Measurements from ENCODE around the gene ASB11.
A peak's percentile ranks its signal among the peaks of the same experiment; 100 is the strongest.
"Not testable (repeated sequence)": the region's sequence is repeated elsewhere in the genome, so short reads cannot be mapped to it uniquely, and the experiment has no call there.

The ASB11 gene

DNA sequence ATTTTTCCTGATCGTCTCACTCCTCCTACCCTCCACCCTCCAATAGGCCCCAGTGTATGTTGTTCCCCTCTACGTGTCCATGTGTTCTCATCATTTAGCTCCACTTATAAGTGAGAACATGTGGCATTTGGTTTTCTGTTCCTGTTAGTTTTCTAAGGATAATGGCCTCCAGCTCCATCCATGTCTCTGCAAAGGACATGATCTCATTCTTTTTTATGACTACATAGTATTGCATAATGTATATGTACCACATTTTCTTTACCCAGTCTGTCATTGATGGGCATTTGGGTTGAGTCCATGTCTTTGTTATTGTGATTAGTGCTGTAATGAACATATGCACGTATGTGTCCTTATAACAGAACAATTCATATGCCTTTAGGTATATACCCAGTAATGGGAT, 9.5 kb downstream of the ASB11 start:
- not testable (repeated sequence) for DNase-seq (ENCODE audit: low spot score)

DNA sequence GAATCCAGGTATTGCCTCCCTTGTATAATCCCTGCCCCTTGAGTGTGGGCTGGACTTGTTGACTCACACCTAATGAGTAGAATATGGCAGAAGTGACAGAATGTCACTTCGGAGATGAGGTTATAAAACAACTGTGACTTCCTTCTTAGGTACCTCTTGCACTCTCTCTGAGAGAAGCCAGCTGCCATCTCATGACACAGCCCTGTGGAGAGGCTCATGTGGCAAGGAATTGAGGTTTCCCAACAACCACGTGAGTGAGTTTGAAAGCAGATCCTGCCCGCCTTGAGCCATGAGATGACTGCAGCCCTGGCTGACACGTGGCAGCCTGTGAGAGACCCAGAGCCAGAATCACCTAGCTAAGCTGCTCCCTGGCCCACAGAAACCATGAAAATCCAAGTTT, 13.5 kb downstream of the ASB11 start:
- DNase-seq (ENCODE audit: low spot score) = no peak

DNA sequence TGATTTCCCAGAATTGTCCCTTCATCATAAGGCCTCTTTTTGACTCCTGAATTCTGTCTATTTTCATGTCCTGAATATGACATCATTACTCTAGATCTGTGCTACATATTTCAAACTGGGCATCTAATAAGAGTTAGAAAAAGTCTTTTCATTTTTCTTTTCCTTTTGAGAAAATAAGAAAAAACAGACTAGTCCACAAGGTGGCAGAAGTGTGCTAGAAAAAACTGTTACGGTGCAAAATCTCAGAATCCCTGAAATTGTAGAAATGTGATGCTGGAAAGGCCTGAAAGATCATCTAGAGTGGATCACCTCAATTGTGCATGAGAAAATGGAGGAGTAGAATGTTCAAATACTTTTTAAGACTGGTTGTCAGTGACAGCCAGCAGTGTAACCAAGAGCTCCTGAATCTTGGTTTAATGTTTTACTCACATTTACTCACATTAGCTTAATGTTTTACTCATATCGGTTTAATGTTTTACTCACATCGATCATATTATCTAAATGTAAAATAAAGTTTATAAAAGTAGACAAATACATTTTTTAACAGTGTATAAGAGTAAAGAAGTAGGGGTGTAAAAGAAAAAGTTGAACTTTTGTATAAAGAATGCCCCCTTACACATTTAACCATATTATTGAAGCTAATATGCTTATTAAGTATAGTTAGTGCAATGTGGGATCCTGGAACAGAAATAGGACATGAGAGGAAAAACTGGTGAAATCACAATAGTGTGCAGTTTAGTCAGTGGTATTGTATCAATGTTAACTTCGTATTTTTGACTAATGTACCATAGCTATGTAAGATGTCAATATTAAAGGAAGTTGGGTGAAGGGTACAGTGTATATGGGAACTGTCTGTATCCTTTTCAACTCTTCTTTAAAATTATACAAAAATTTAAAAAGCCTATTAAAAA, 15.2 kb downstream of the ASB11 start:
- DNase-seq (ENCODE audit: low spot score) = peak; percentile 7

DNA sequence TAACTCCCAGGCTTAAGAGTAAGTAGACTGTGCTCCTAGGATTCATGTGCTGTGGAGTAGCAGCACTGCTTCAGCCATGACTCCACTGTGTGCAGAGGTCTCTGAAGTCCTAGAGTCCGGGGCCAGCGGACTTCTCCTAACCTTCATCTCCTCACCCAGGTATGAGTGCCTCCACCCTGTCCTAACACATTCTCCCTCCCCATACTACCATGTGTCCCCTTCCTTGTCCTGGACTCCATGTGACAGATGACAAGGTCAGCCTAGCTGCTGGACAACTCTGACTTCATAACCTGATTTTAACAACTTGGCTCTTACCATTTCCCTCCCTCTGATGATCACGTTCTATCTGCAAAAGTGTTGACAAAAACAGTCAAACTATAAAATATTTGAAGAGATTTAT, 16.7 kb downstream of the ASB11 start:
- DNase-seq (ENCODE audit: low spot score) = no peak

DNA sequence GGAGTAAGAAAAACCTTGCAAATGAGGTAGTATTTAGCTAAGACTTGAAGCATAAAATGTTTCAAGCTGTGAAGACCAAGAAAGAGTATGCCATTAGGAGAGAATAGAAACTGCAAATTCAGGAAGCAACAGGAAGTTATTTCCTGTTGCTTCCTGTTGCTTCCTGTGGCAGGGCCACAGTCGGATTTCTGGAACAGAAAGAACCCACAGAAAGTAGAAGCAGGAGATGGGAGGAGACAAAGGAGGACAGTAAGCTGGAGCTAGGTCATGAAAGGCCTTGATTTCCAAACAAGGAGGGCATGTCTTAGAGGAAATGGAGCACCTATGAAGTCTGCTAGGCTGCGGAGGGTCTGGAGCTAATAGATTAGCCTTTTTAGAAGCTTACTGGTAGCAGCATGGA, 17.2 kb downstream of the ASB11 start:
- DNase-seq (ENCODE audit: low spot score) = no peak

DNA sequence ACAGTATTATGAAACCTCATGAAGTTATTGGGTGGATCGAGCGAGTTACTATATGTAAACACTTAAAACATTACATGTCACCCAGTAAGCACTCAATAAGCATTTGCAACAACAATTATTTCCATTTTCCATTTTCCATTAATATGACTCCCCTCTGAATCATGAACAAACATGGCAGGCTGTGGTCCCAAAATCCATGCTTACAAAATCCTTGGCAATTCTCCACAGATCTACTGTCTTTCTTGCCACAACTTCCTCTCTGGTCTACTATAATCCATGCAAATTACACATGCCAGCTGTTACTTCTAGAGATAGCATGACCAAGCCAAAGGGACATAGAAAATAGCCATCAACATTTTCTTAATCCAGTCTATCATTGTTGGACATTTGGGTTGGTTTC, 22.0 kb downstream of the ASB11 start:
- no peak for DNase-seq (ENCODE audit: low spot score)

DNA sequence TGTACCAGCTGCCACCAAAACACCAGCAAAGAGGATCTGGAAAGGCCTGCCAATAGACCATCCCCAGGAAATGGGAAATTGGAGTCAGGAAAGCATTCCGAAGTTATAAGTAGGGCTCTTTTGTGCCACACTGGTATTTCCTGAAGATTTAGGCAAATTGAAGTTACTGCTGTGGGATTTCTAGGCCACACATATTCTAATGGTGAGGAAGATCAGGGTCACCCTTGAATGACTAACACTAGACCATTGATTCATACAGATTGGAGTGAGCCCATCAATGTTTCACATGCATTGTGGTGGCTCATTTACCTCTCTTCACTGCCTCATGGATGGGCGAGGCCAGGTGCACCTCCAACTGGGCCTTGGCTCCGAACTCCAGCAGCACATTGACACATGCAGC, 22.6 kb downstream of the ASB11 start:
- no peak for DNase-seq (ENCODE audit: low spot score)

DNA sequence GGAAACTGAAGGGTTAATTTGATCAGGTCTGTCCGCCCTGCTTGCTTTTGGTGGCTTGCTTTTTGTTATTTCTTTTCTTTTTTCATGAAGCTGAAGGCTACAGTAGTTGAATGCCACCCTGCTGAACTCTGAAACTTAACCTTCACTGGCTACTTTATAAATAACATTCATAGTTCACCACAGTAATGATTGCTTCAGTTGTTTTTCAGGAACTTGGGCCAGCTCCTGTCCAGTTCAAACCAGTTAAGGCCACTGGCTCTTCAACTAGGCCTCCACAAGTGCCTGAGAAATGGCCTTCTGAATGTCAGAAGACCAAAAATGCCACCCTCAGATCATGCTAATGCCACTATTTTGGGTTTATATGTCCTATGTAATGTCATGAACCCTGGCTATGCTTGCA, 37.8 kb downstream of the ASB11 start:
- no peak for DNase-seq (ENCODE audit: low spot score)

DNA sequence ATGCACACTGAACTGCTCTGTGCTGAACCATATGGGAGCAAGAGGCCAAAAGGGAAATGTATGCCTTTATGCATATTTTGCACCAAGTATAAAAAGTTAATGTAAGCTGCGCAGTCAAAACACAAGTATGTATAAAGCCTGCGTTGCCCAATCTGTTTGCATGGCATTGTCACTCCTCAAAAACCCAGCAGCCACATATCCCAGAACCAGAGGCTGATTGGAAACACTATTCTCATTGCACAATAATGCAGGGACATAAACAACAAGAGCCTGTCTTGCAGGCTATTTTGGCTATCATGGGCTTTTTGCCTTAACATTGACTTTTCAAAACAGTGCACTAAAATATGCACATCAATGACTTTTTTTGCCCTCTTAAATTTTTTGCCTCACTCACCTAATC, 40.5 kb downstream of the ASB11 start:
- no peak for DNase-seq (ENCODE audit: low spot score)

DNA sequence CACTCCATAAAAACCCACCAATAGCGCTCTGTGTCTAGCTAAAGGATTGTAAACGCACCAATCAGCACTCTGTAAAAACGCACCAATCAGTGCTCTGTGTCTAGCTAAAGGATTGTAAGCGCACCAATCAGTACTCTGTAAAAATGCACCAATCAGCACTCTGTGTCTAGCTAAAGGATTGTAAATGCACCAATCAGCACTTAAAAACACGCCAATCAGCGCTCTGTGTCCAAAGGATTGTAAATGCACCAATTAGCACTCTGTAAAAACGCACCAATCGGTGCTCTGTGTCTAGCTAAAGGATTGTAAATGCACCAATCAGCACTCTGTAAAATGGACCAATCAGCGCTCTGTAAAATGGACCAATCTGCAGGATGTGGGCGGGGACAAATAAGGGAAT, 42.2 kb downstream of the ASB11 start:
- not testable (repeated sequence) for DNase-seq (ENCODE audit: low spot score)

DNA sequence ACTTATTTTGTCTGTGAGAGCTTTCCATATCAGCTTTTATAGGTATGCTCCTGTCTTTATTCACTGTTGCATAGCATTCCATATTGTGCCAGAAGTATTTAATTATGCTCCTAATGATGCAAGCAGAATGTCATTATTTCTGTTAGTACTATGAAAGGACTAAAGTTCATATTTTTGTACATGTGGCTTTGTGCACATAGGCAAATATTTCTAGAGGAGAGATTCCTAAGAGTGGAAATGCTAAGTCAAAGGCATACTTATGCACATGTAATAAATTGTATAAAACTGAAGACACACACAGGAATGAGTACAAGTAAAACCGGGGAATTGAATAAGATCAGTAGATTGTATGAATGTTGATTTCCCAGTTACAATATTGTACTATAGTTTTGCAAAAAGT, 43.7 kb downstream of the ASB11 start:
- DNase-seq (ENCODE audit: low spot score) = no peak

DNA sequence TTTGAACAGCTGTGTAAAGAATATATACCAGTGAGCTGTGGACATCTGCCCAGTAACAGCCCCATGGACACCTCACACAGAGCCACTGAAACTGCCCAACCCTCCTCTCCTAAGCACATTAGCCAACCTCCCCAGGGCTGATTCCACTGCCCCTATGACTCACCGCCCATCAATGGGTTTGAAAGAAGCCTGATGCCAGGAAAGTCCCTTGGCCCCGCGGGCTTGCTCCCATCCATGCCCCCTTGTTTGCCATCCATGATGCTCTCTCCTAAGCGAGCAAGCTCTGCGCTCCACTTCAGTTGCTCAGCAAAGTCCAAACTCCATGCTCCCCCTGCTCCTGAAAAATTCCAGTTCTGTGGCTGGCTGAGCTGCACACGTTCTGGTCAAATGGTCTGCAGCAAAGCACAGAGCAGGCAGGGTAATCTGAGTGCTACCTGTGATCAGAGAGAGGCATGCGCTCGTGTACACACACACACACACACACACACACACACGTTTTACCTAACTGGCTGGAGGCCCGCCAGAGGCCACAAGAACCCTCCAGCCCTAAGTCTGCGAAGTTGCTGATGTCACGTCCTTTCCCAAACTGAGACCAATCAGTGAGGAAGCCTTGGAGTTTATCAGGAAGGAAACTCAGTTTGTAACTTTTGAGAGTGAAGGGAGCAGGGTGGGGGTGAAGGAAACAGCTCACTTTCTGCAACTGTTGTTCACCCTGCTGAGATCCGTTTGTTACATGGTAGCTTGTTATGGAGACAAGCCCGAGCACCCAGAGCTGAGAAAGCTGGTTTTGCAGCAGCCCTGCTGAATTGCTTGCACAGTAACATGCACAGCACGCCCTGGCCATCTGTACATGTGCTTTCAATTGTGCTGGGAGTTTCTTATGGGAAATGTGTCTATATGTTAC, 45.6 kb downstream of the ASB11 start, which contains the start of gene ASB9:
TSS of gene ASB9 (minus strand) at position 466 of the 904 bp plus-strand sequence. CDS start at position 257, 209 bp downstream.
- peak; percentile 78 for DNase-seq (ENCODE audit: low spot score)

DNA sequence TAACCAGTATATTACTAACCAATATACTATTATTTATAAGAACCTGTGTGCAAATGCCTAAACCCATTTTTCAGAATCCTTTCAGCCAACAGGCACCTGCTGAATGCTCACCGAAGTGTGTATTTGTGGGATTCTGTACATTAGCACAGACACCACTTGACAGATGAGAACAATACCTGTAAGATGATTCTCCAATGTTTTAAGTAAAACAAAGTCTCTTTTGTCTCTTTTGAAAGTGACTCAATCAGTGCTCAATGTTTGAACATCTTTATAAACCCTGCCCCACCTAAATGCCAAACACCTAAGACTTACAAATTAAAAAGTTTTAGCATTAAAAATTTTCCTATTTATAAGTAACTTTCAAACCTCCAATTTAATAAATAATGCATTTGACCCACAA, 46.3 kb downstream of the ASB11 start:
- peak; percentile 26 for DNase-seq (ENCODE audit: low spot score)

DNA sequence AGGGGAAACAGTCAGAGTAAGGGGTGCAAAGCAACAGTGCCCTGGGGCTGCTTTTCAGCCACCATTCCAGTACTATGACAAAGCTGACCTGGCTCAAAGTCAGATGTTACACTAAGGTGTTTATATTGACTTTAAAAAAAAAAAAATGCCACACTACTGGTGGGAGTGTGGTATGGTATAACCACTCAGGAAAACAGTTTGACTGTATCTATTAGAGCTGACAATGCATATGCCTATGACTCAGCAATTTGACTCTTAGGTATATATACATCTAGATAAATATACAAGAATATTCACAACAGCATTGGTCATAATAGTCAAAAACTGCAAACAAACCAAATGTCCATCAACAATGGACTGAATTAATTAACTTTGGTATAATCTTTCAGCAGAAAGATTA, 60.6 kb downstream of the ASB11 start:
- DNase-seq (ENCODE audit: low spot score) = no peak

DNA sequence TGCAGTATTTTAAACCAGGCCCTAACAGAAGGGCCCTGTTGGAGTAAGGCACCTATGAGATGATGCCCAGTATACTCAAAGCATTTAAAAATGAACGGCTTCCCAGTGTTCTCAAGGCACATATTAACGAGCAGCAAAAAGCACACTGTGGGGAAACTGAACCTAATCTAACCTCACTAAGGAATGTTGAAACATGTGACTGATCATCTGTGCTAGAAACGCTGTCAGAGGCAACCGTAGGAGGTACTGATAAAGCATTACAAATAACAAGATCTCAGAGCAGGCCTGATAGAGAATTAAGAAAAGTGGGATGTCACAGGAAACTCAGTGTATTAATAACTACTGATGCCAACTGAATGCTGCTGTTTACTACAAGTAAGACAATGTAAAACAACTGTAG, 69.5 kb downstream of the ASB11 start:
- DNase-seq (ENCODE audit: low spot score) = no peak

DNA sequence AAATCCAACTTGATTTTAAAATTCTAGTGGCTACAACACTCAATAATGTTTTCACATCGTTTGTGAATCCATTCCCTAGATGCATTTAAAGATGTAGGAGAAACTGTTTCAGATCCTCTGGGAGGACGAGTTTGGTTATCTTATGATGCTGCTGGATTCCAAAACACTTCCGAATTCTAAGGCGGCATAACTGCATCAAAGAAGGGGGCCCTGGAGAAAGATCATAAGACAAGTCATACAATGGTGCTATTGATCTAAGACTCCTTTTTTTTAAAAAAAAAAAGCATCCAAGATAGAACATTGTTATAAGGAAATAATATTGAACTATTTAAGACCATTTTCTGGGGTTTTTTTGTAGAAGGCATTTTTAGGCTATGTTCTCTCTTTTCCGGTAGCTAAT, 71.0 kb downstream of the ASB11 start:
- no peak for DNase-seq (ENCODE audit: low spot score)

DNA sequence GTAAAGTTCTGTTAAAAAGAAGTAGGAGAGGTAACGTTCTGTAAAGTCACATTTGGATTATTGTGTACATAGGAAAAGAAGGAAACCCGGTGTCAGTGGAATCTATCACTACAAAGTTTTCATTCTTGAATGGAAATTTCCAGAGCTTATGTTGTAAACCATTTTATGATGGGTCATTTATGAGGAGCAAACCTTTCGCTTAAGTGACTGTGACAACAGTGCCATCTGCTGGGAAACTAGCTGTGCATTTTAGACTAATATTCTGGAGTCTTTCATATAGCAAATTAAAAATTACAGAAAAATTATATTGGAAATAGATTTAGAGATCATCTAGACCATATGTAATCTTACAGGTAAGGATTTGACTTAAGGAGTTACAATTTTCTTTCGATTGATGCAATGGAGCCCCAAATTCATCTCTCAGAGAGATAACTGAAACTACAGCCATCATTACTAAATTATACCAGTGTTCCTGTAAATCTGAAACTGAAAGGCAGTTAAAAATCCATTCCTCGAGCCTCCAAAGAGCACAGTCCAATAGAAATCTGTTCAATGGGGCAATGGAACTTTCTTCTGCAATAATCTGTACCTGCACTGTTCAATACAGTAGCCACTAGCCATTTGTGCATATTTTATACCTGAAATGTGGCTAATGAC, 72.4 kb downstream of the ASB11 start:
- peak; percentile 58 for DNase-seq (ENCODE audit: low spot score)

DNA sequence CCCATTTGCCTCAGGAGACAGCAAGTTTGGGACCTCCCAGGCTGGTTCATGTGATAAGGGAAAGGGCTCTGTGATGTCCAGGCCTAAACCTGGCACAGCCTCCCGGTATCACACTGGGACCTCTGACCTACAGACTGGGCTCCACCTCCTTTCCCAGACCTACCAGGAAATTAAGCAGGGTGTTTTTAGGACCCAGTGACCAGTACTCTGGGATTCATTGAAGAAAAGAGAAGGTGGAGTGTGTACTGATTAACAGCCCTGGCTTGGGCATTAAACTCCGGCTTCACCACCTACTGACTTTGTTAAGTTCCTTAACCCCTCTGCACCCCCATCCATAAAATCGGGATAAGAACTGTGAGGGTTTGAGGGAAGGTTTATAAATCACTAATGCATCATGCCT, 74.1 kb downstream of the ASB11 start:
- DNase-seq (ENCODE audit: low spot score) = no peak

DNA sequence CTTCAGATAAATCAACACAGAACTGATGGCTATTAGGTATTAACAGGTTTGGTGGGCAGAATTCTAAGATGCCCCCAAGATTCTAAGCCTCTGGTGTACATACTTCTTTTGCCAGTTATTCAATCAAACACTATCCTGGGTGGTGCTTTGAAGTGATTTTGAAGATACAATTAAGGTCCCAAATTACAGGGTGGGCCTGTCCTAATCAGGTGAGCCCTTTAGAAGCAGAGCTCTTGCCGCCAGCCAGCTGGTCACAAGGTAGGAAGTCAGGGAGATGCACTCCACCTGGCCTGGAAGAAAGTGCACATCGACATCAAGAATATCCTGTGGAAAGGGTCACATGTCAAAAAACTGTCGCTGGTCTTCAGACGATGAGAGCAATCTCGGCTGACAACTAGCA, 75.0 kb downstream of the ASB11 start:
- no peak for DNase-seq (ENCODE audit: low spot score)

DNA sequence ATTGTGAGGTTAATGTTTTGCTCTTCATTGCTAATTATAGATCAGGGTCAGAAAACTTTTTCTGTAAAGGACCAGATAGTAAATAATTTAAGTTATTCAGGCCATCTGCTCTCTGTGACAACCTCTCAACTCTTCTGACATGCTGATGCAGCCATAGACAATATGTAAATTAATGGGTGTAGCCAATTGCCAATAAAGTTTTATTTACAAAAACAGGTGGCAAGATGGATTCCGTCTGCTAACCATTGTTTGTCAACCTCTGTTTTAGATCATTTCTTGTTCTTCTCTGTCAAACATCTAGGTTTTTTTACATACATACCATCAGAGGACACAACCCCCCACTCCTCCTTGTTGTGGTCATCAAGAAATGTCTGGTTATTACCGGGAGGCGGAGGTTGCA, 79.3 kb downstream of the ASB11 start:
- DNase-seq (ENCODE audit: low spot score) = no peak

DNA sequence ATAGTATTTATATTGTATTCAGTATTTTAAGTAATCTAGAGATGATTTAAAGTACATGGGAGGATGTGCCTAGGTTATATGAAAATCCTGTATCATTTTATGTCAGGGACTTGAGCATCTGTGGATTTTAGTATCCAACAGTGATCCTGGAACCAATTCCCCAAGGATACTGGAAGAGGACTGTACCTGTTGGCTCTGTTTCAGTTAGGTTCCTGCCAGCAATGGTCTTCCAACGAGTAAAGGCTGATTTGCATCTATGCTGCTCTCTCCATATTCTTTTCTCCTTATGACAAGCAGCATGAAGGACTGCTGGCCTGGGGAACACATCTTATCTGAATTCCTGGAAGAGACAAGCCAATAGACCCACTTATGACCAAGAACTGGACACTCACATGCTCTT, 80.4 kb downstream of the ASB11 start:
- DNase-seq (ENCODE audit: low spot score) = no peak

DNA sequence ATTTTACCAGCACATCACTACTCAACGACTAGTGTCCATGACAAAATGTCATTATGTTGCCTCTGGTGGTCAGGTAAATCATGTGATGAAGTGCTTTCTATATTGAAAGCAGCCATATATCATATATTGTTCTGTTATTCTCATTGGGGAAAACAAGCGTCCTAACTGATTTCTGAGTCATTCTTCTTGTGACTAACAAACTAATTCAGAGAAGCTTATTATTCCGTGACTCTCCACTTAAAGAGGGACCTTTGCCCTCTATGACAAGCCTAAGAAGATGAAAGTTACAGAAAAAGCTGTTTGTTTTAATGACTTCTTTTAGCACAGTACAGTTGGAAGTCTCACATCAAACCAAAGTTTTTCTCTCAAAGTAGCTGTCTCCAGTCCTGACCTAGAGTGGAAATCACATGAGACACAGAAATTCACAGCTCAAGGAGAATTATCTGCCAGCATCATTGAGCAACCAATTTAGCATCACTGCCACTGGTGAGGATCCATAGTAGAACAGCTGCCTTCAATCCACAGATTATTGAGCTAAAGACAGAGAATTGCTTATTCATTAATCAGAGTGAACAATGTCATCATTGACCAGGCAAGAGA, 81.9 kb downstream of the ASB11 start:
- no peak for DNase-seq (ENCODE audit: low spot score)

Data from SW480 (cell line).